Fibroblast of villous mesenchyme (primary cell): ENCODE measurements around the gene PCK1. TPM values are rescaled to one million over a fixed set of nuclear protein-coding genes. Genes with fewer than 3 reads are reported as not detected.

Experiments used
- DNase-seq: peaks from one replicate; pipeline ENCODE4 v3.0.0-alpha.2; 2010; ENCODE audit warnings: low read depth
- H3K4me3 ChIP-seq: 2 replicates; pipeline ENCODE4 v1.5.1; 2011; ENCODE audit warnings: low read depth, mild to moderate bottlenecking, low read length
- total RNA-seq: library from RNA; depleted of rRNA; stranded (reverse); fragments of >200 nt; gene quantifications from 2 replicates; pipeline ENCODE4 v1.2.3, GENCODE V29; 2012
- TF ChIP-seq, protein P1 (sequence below): IDR thresholded peaks from 2 replicates; pipeline ENCODE4 v1.5.1; 2012; ENCODE audit warnings: low read depth, mild to moderate bottlenecking, low read length; ENCODE audit not compliant: insufficient read depth

The PCK1 gene
- total RNA-seq, 1 donor = not detected

GRCh38 chr20:57598060-57598459 lies 37.1 kb downstream of the PCK1 start:
- TF ChIP-seq, protein P1, sequence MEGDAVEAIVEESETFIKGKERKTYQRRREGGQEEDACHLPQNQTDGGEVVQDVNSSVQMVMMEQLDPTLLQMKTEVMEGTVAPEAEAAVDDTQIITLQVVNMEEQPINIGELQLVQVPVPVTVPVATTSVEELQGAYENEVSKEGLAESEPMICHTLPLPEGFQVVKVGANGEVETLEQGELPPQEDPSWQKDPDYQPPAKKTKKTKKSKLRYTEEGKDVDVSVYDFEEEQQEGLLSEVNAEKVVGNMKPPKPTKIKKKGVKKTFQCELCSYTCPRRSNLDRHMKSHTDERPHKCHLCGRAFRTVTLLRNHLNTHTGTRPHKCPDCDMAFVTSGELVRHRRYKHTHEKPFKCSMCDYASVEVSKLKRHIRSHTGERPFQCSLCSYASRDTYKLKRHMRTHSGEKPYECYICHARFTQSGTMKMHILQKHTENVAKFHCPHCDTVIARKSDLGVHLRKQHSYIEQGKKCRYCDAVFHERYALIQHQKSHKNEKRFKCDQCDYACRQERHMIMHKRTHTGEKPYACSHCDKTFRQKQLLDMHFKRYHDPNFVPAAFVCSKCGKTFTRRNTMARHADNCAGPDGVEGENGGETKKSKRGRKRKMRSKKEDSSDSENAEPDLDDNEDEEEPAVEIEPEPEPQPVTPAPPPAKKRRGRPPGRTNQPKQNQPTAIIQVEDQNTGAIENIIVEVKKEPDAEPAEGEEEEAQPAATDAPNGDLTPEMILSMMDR = no peak
- DNase-seq = no peak
- no peak overlapping the region for H3K4me3 ChIP-seq

- H3K4me3 ChIP-seq = no peak overlapping the region
- no peak for DNase-seq
- TF ChIP-seq, protein P1 = no peak
Observed at GRCh38 chr20:57598491-57598890, 37.6 kb downstream of the PCK1 start.

DNA sequence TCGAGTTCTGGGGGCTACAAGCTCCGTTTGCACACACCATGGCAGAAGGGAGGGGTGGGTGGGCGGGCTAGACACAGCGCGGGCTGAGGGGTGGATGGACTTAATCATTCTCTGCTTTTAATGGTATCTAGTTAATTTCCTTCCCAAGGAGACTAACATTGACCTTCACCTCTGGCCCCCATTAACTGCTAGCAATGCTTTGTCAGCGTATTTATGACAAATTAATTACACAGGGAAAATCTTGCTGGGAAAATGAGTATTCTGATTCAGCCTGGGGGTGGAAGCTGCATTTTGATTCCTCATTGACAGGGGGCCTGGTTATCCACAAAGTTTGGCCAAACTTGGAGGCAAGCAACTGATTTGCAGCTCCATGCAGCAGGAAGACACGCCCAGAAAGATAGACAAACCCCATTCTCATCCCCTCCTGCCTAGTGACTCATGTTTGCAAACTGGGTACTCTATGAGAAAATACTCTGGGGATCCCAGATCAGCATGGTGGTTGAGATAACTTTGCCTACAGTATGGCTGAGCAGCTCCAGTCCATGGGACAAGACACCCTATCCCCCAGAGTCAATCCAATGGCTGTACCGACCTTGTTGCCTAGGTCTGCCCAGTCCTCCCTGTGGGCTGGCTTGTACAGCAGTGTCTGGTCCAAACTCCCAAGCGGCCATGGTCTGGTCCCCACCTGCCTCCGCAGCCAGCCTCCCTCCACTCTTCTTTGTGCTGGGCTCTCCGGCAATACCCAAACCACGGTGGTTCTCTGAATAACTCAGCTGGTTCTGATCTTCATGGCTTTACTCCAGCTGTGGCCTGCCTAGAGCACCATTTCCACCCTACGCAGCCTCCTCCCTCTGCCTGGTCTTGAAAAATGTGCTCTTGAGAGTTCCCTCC lies 39.7 kb downstream of the PCK1 start:
- TF ChIP-seq, protein P1 = no peak
- no peak overlapping the region for H3K4me3 ChIP-seq
- DNase-seq = no peak

GRCh38 chr20:57601211-57601570 lies 40.3 kb downstream of the PCK1 start:
- TF ChIP-seq, protein P1 = no peak
- H3K4me3 ChIP-seq = no peak overlapping the region
- no peak for DNase-seq

- no peak for DNase-seq
- TF ChIP-seq, protein P1 = no peak
- no peak overlapping the region for H3K4me3 ChIP-seq
Observed at GRCh38 chr20:57601737-57602136, 40.8 kb downstream of the PCK1 start.

DNA sequence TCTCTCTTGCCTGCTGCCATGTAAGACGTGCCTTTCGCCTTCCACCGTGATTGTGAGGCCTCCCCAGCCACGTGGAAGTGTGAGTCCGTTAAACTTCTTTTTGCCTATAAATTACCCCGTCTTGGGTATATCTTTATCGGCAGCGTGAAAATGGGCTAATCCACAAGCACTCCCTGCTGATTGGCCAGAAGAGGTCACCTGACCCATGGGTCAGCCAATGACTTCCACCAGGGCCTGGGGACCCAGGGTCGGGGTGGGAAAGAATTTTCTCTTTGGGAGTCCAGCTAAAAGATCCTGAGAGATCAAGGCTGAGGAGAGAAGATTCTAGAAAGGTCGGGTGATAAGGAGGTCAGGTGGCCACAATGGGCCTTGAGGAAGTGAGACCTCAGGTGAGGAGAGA lies 42.2 kb downstream of the PCK1 start:
- DNase-seq = no peak
- no peak overlapping the region for H3K4me3 ChIP-seq
- TF ChIP-seq, protein P1 = no peak

DNA sequence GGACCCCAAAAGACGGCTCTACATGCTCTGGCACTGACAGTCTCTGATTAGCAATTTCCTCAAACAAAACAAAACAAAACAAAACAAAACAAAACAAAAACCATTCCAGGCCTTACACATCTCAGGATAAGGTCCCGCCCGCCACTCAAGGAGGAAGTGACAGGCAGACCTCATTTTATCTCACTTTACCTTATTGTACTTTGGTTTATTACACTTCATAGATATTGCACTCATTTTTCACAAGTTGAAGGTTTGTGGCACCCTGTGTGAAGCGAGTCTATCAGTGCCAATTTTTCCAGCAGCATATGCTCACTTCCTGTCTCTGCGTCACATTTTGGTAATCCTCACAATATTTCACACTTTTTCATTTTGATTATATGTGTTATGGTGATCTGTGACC lies 44.1 kb downstream of the PCK1 start:
- DNase-seq = no peak
- TF ChIP-seq, protein P1 = no peak
- H3K4me3 ChIP-seq = no peak overlapping the region
